ENCODE results near the gene PARP8. TPM values are rescaled to one million over a fixed set of nuclear protein-coding genes. Genes with fewer than 3 reads are reported as not detected.

Gene PARP8
- total RNA-seq, 1 experiment from 2014 or later: 1.0 TPM

DNA sequence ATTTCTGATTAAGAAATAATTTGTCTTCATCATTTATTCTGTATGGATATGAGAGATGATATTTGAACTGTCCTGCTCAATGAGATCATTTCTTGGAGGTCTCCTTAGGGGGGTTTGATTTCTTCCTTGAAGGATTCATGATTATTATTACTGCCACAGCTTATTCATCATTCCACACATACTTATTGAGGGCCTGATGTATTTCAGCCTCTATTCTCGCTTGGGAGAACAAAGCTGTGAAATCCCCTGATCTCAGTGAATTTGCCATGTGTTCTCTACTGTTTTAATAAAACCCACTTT, 36.9 kb downstream of the PARP8 start:
- Histone ChIP-seq H3K36me3 (no peaks in the 10 kb centered on the region), H3K4me3 (no peak overlapping the region), H3K4me1 (no peaks in the 10 kb centered on the region)

DNA sequence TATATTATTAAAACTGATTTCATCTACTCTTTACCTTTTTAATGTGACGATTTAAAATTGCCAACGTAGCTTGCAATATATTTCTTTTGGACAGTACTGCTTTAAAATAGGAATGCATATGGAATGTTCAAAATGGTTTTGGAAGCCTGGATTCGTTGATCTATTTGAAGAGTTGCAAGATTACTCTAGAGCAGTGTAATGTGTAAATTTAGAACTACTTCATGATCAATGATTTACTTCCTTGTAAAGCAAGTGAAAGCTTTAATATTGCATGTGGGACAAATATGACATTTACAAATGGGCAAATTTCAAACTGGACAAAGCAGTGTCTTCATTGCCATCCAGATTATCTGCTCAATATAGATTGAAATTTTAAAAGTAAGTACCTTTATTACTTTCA, 38.3 kb downstream of the PARP8 start:
- H3K4me1 ChIP-seq: no peaks in the 10 kb centered on the region
- H3K27ac ChIP-seq: no peak overlapping the region
- no peaks in the 10 kb centered on the region for H3K27me3 ChIP-seq
- no peak overlapping the region for H3K4me3 ChIP-seq
- no peaks in the 10 kb centered on the region for H3K36me3 ChIP-seq
- no peaks in the 10 kb centered on the region for H3K9me3 ChIP-seq (replicated peaks)
- DNase-seq: no peak

More for the DNA sequence above, 36.9 kb downstream of the PARP8 start:
- Histone ChIP-seq H3K27ac (no peak overlapping the region), H3K27me3 (no peaks in the 10 kb centered on the region), H3K9me3 (replicated peaks) (no peaks in the 10 kb centered on the region)
- no peak for DNase-seq

DNA sequence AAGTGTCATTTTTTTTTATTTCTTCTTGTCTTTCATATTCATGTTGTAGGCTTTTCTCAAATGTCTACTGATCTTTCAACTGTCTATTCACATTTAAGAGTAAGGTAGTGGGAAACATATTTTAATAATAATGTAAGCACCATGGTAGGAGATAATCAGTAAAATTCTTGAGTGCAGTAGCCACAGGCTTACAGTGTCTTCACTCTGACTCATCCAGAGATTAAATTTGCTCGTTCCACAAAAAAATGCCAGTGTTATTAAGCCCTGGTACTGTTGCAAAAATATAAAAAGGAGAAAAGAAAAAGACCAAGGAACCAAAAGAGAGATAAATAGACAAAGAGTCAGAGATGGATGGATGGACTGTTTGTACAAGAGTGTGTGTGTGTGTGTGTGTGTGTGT, 43.0 kb downstream of the PARP8 start:
- DNase-seq: no peak
- Histone ChIP-seq H3K4me1 (no peaks in the 10 kb centered on the region), H3K27me3 (no peaks in the 10 kb centered on the region), H3K36me3 (no peaks in the 10 kb centered on the region), H3K27ac (no peak overlapping the region), H3K4me3 (no peak overlapping the region), H3K9me3 (replicated peaks) (no peaks in the 10 kb centered on the region)

DNA sequence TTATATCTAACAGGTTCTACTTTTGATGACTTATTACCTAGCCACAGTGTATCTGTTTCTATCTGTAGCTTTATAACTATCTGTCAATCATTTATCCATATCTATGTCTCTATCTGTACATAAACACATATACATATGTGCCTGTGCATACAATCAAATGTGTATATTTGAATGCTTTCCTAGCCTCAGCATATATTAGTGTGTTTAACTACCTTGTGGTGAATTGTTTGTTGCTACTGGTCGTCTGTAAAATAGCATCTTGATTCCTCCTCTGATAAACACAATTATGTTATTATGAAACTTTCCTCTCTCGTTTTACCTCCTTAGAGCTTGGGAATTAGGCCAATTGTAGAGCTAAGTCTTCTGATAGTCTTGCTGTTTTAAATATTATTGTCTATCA, 44.4 kb downstream of the PARP8 start:
- Histone ChIP-seq H3K4me1 (no peaks in the 10 kb centered on the region), H3K4me3 (no peak overlapping the region), H3K27ac (no peak overlapping the region), H3K27me3 (no peaks in the 10 kb centered on the region), H3K9me3 (replicated peaks) (no peaks in the 10 kb centered on the region), H3K36me3 (no peaks in the 10 kb centered on the region)
- DNase-seq: no peak

DNA sequence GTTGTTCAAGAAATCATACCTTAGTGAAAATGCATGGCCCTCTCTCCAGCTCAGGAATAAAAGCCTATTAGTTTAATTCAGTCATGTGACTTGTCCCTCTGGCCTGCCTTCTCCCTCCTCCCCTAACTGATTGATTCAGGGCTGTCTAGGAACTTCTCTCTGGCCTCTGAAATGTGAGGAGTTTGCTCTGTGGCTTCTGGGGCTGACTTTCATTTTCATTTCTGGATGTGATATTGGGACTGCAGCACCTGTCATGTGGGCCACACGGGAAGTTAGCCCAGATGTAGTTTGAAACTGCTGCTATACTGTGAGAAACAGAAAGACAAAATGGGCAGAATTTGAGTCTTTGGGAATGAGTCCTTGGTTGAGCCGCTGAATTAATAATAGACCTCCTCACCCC, 44.8 kb downstream of the PARP8 start:
- H3K27ac ChIP-seq: no peak overlapping the region

DNA sequence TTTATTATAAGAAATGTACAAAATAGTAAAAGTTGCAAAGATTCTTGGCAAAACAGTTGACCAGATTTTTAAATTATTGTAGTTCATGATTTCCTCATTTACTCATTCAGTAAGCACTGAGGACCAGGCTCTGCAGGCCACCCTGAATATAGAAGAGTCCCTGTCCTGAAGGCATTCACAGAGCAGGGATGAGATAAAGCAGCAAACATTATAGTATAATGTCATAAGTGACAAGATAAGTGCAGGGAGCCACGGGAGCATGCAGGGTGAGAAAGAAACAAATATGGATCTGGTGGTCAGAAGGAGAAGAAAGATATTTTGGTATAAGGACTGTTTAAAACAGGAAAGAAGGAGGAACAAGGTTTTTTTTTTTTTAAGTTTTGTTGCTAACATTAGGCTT, 46.0 kb downstream of the PARP8 start:
- H3K27ac ChIP-seq: no peak overlapping the region
- H3K36me3 ChIP-seq: no peaks in the 10 kb centered on the region
- H3K4me1 ChIP-seq: no peaks in the 10 kb centered on the region
- no peaks in the 10 kb centered on the region for H3K9me3 ChIP-seq (replicated peaks)
- H3K4me3 ChIP-seq: no peak overlapping the region
- H3K27me3 ChIP-seq: no peaks in the 10 kb centered on the region
- DNase-seq: no peak

More for the DNA sequence above, 44.8 kb downstream of the PARP8 start:
- H3K4me3 ChIP-seq: no peak overlapping the region
- no peaks in the 10 kb centered on the region for H3K4me1 ChIP-seq
- DNase-seq: peak in 1 of 2 experiments; percentile 30
- no peaks in the 10 kb centered on the region for H3K27me3 ChIP-seq
- H3K9me3 ChIP-seq (replicated peaks): no peaks in the 10 kb centered on the region
- no peaks in the 10 kb centered on the region for H3K36me3 ChIP-seq

DNA sequence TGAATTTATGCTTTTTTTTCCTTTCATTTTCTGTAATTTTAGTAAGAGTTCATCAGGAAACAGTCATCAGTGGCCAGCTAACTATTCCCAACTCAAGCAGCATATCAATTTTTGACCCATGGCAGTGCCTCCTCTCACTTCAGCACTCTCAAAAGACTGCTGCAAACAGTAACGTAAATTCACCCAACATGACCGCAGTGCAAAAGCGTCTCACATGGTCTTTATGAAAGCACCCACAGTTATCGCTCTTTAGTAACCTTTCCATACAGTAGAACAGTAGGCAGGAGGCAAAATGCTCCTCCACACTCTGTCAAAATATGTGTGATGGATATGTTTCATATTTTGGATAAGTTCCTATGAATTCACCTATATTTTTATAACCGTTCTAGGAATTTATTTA, 48.6 kb downstream of the PARP8 start:
- DNase-seq: no peak
- no peak overlapping the region for H3K4me3 ChIP-seq
- no peaks in the 10 kb centered on the region for H3K4me1 ChIP-seq
- H3K27me3 ChIP-seq: no peaks in the 10 kb centered on the region
- H3K9me3 ChIP-seq (replicated peaks): no peaks in the 10 kb centered on the region
- no peak overlapping the region for H3K27ac ChIP-seq
- no peaks in the 10 kb centered on the region for H3K36me3 ChIP-seq

DNA sequence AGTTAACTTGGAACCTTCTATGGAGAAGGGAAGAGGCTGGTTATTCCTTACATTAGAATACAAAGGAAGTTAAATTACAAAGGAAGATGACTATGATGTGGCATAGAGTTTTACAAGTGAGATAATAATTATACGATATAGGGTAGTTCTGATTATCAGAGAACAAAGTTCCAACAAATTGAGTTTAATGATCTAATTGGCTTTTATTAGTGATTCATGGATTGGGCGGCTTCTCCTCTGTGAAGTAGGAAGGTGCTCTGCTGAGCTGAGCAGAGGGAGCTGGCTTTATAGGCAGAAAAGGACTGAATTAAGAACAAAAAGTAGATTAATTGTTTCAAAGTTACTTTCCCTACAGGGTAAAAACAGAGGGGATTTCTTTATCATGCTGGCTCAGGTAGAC, 49.7 kb downstream of the PARP8 start:
- H3K4me1 ChIP-seq: no peaks in the 10 kb centered on the region
- no peak overlapping the region for H3K4me3 ChIP-seq
- DNase-seq: no peak
- H3K27me3 ChIP-seq: no peaks in the 10 kb centered on the region
- H3K27ac ChIP-seq: no peak overlapping the region
- H3K36me3 ChIP-seq: no peaks in the 10 kb centered on the region
- H3K9me3 ChIP-seq (replicated peaks): no peaks in the 10 kb centered on the region

DNA sequence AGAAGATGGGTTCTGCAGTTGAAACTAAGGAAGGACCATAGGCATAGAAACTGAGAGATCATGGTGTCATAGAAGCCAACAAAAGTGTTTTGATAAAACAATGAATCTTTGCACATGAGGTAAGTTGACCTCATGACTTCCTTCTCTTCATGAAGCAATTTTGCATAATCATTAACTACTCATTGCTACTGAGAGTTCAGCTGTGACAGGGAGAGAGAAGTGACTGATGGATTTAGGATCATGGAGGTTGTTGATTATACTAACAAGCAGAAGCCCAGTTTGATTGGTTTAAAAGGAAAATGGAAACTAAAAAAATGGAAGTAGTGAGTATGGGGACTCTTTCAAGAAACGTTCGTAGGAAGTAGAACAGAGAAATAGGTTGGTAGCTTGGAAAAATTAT, 51.2 kb downstream of the PARP8 start:
- Histone ChIP-seq H3K27ac (no peak overlapping the region), H3K36me3 (no peaks in the 10 kb centered on the region), H3K27me3 (no peaks in the 10 kb centered on the region), H3K4me3 (no peak overlapping the region), H3K9me3 (replicated peaks) (no peaks in the 10 kb centered on the region), H3K4me1 (no peaks in the 10 kb centered on the region)
- DNase-seq: no peak

DNA sequence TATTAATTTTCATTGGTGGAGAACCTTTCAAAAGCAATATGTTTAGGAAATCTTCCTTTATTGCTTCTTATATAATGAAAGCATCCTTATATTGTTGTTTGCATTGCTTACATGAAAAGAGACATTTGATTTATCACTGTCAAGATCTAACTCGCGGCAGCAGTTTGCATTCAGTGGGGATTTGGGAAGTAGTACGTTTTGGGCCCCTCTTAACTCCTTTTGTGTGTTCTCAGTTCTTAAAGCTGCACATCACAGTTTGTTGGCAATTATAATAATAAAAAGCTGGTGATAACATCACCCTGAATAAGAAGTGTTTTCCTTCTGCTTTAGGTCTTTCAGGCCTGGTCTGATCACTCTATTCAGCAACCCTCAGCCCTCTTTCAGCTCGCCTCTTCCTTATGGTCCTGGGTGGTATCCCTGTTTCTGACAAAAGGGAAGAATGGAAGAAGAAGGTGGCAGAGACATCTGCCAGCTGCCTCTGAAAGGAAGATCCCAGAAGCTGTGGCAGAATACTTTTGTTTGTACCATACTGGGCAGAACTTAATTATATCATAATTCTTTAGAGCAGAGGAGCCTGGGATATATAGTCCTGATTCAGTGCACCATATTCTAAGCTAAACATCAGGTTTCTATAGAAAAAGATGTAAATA, 53.7 kb downstream of the PARP8 start:
- H3K4me1 ChIP-seq: no peaks in the 10 kb centered on the region
- no peak overlapping the region for H3K4me3 ChIP-seq
- H3K27ac ChIP-seq: no peak overlapping the region
- no peaks in the 10 kb centered on the region for H3K9me3 ChIP-seq (replicated peaks)
- no peak for DNase-seq
- no peaks in the 10 kb centered on the region for H3K36me3 ChIP-seq
- no peaks in the 10 kb centered on the region for H3K27me3 ChIP-seq

DNA sequence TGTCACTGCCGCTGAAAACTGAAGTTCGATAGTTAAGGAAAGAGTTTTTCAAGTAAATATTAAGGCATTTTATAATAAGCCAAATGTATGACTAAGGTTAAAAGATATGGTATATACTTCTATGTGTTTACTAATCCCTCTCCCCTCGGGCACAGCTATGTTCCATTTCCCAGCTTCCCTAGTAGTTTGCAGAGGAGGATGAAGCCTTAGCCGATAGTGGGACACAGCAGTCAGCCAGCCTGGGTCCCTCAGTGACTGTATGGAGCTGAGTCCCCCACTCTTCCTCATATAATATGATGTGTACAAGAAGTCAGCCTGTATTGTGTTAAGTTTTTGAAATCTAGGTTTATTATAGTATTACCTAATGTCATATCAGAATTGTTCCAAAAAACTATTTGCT, 55.8 kb downstream of the PARP8 start:
- no peak overlapping the region for H3K4me3 ChIP-seq
- no peaks in the 10 kb centered on the region for H3K27me3 ChIP-seq
- no peaks in the 10 kb centered on the region for H3K36me3 ChIP-seq
- DNase-seq: no peak
- H3K27ac ChIP-seq: no peak overlapping the region
- H3K4me1 ChIP-seq: no peaks in the 10 kb centered on the region
- H3K9me3 ChIP-seq (replicated peaks): no peaks in the 10 kb centered on the region

DNA sequence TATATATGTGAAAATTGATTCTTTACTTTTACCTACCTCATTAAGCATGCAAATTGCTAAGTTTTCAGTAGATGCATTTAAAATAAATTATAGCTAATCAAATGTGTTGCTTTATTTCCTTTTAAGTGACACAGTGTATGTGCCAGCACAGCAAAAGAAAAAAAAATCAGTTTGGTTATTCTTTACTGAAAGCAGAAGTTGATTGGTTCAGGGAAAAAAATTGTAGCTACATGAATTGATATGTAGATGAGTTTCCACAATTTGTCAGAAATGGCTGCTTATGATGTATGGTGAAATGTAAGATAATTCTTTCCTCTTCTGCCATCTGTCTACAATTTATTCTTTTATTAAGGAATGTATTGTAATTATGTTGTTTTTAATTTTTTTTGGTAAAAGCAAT, 57.8 kb downstream of the PARP8 start:
- DNase-seq: no peak
- Histone ChIP-seq H3K27me3 (no peaks in the 10 kb centered on the region), H3K4me3 (no peak overlapping the region), H3K27ac (no peak overlapping the region), H3K36me3 (no peaks in the 10 kb centered on the region), H3K4me1 (no peaks in the 10 kb centered on the region), H3K9me3 (replicated peaks) (no peaks in the 10 kb centered on the region)

DNA sequence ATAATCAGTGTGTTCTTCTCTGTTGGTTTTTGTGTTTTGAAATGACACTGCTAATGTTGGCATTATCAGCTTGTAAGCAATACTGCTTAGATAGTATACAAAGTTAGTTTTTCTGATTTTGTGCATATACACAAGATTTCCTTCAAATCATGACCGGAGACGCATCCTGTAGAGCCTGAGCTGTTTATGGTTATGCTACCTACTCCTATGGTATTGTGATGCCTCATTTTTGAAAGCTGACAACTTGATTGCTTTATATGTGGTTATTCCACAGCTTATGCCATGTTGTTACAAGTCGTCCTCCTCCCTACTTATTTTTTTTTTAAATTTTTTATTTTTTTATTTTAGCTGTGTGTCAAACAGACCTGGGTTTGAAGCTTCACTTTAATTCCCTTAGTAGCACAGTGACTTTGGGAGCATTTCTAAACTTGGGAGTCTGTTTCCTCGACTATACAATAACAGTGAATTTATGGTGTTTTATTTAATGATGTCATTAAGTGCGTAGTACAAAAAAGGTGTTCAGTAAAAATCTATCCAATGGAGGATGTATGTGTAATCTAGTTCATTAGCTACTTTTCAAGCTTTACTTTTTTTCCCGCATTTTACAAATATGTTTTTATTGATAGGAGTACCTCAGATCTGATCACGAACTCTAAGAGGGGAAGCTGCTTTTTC, 59.5 kb downstream of the PARP8 start:
- Histone ChIP-seq H3K36me3 (no peaks in the 10 kb centered on the region), H3K27me3 (no peaks in the 10 kb centered on the region)

DNA sequence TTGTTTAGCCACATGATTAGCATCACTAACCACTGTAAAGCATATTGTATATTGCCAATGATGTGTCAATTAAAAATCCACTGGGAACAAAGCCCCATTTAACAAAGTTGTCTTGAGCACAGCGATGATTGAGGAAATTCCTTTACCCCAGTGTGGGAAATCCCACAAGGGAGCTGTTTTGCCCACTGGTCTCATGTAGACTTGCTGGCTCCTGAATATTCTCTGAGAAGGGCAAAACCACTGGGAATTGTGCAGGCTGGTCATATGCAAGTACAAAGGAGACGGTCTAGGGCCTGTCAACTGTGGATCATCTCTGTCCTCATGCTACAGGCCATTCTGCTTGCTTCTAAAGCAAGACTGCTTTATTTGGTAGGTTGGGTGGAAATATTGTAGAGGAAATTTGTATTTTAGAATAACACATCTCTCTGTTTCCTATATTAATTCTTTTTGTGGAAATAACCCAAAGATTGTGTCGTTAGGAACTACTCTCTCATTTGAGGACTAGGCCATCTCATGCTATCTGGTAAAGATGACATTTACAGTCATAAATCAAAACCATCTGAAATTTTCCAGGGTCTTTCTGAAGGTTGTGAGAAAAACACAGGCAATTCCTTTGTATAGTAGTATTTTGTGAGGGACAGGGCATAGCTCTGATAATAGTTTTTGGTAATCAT, 60.2 kb downstream of the PARP8 start:
- Histone ChIP-seq H3K9me3 (replicated peaks) (no peaks in the 10 kb centered on the region), H3K36me3 (no peaks in the 10 kb centered on the region), H3K4me3 (no peak overlapping the region), H3K27me3 (no peaks in the 10 kb centered on the region), H3K4me1 (no peaks in the 10 kb centered on the region), H3K27ac (no peak overlapping the region)
- DNase-seq: no peak

More for the DNA sequence above, 59.5 kb downstream of the PARP8 start:
- DNase-seq: no peak
- Histone ChIP-seq H3K4me1 (no peaks in the 10 kb centered on the region), H3K27ac (no peak overlapping the region), H3K9me3 (replicated peaks) (no peaks in the 10 kb centered on the region), H3K4me3 (no peak overlapping the region)

DNA sequence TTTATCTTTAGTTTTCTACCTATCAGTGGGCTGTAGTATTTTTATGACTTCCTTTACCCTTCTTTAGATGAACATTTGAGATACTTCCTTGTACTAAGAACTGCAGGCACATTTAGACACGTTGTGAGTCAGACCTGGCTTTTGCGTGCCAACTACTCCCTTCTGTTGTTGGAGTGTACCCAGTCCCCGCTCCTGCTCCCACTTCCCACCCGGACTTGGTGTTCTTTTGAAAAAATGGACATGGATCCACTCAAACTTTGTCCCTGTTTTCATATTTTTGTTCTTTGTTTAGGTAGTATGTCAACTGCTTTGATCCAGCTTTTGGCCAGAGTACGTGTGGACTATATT, 60.7 kb downstream of the PARP8 start:
- Histone ChIP-seq H3K27ac (no peak overlapping the region), H3K9me3 (replicated peaks) (no peaks in the 10 kb centered on the region), H3K36me3 (no peaks in the 10 kb centered on the region), H3K4me1 (no peaks in the 10 kb centered on the region), H3K27me3 (no peaks in the 10 kb centered on the region), H3K4me3 (no peak overlapping the region)
- DNase-seq: no peak

DNA sequence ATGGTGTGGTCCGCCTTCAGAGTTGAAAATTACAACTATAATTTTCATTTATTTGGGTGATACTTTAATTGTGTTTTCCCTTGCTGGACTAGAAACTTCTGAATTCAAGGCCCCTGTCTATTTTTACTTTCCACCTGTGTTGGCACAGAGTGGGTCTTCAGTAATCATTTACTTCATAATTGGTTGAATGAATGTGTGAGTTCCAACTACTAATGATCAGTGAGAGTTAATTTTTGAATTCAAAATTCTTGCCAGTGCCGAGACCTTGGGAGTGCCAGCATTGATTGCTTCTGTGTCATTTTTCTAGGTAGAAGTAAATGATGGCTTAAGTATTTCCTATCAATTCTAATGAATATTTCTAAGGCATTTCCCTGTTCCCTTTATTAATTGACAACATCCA, 61.4 kb downstream of the PARP8 start:
- H3K27me3 ChIP-seq: no peaks in the 10 kb centered on the region
- H3K36me3 ChIP-seq: no peaks in the 10 kb centered on the region
- H3K4me1 ChIP-seq: no peaks in the 10 kb centered on the region
- H3K27ac ChIP-seq: no peak overlapping the region
- H3K4me3 ChIP-seq: no peak overlapping the region
- no peaks in the 10 kb centered on the region for H3K9me3 ChIP-seq (replicated peaks)
- DNase-seq: no peak
